ENCODE results near the gene EPC2. TPM values are rescaled to one million over a fixed set of nuclear protein-coding genes. Genes with fewer than 3 reads are reported as not detected.

Gene EPC2
- total RNA-seq, 1 experiment from 2014 or later: 19.6 TPM

GRCh38 chr2:148607566-148607965, 37.0 kb upstream of the EPC2 start:
- no peak overlapping the region for H3K4me2 ChIP-seq (ENCODE audit: low read length)
- H2AFZ ChIP-seq (ENCODE audit: low read depth, low read length, poor library complexity, severe bottlenecking): no peak overlapping the region
- H3K9me3 ChIP-seq (ENCODE audit: control insufficient read depth in 1 of 2, insufficient read depth in 1 of 2, low read depth in 1 of 2, low read length in 2 of 2): no peaks in the 10 kb centered on the region
- H3K9ac ChIP-seq (ENCODE audit: low read length): no peak overlapping the region
- no peak overlapping the region for H3K27ac ChIP-seq (ENCODE audit: low read depth, low read length)
- H3K27me3 ChIP-seq (ENCODE audit: insufficient read depth, low read length): no peaks in the 10 kb centered on the region
- intact Hi-C loops (cut with micrococcal nuclease): no loop called here
- H4K20me1 ChIP-seq (ENCODE audit: insufficient read depth): no peaks in the 10 kb centered on the region
- BruUV-seq (replicated peaks): no TSS peak
- no peak for ATAC-seq
- H3K4me3 ChIP-seq (replicated peaks in 1 of 2; ENCODE audit: low read depth in 1 of 2, low read length in 2 of 2): no peak overlapping the region
- no peaks in the 10 kb centered on the region for H3K79me2 ChIP-seq (ENCODE audit: insufficient read depth, low read length)
- H3K4me1 ChIP-seq (ENCODE audit: control insufficient read depth in 1 of 2, insufficient read depth in 2 of 2, low read length in 2 of 2): no peaks in the 10 kb centered on the region
- ChIA-PET POLR2A (no interaction called here), CTCF (no interaction called here), RAD21 (ENCODE audit: low non-redundant PET in 1 of 2, low total read pairs in 2 of 2, uncharacterized antibody in 2 of 2, unreplicated experiment in 2 of 2) (no interaction called here)
- DNase-seq (ENCODE audit: low read depth, low spot score): no peak
- no peaks in the 10 kb centered on the region for H3K36me3 ChIP-seq (ENCODE audit: control insufficient read depth in 1 of 2, insufficient read depth in 2 of 2, low read length in 2 of 2)
- H3K9me2 ChIP-seq (ENCODE audit: insufficient read depth): no peaks in the 10 kb centered on the region
- TF ChIP-seq ATF3 (IDR thresholded peaks at IDR 0.05): no peak
- TF ChIP-seq, protein P1, sequence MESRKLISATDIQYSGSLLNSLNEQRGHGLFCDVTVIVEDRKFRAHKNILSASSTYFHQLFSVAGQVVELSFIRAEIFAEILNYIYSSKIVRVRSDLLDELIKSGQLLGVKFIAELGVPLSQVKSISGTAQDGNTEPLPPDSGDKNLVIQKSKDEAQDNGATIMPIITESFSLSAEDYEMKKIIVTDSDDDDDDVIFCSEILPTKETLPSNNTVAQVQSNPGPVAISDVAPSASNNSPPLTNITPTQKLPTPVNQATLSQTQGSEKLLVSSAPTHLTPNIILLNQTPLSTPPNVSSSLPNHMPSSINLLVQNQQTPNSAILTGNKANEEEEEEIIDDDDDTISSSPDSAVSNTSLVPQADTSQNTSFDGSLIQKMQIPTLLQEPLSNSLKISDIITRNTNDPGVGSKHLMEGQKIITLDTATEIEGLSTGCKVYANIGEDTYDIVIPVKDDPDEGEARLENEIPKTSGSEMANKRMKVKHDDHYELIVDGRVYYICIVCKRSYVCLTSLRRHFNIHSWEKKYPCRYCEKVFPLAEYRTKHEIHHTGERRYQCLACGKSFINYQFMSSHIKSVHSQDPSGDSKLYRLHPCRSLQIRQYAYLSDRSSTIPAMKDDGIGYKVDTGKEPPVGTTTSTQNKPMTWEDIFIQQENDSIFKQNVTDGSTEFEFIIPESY (IDR thresholded peaks at IDR 0.05; ENCODE audit: extremely low read depth, insufficient replicate concordance, low read length): no peak

- POLR2A ChIA-PET: no interaction called here
These were observed 31.1 kb upstream of the EPC2 start for GRCh38 chr2:148613231-148614013.

More at GRCh38 chr2:148613231-148614013, 31.1 kb upstream of the EPC2 start:
- CTCF ChIA-PET: no interaction called here
- Histone ChIP-seq H3K9me3 (ENCODE audit: control insufficient read depth in 1 of 2, insufficient read depth in 1 of 2, low read depth in 1 of 2, low read length in 2 of 2) (no peaks in the 10 kb centered on the region), H2AFZ (ENCODE audit: low read depth, low read length, poor library complexity, severe bottlenecking) (peak overlapping the region; percentile 19), H3K4me1 (ENCODE audit: control insufficient read depth in 1 of 2, insufficient read depth in 2 of 2, low read length in 2 of 2) (peaks cover 10 to 20% of the 10 kb centered on the region in 2 experiments), H3K4me3 (replicated peaks in 1 of 2; ENCODE audit: low read depth in 1 of 2, low read length in 2 of 2) (no peak overlapping the region), H3K79me2 (ENCODE audit: insufficient read depth, low read length) (no peaks in the 10 kb centered on the region), H3K4me2 (ENCODE audit: low read length) (no peak overlapping the region; the same call in 1 of the 2 replicates), H4K20me1 (ENCODE audit: insufficient read depth) (no peaks in the 10 kb centered on the region), H3K9ac (ENCODE audit: low read length) (no peak overlapping the region), H3K36me3 (ENCODE audit: control insufficient read depth in 1 of 2, insufficient read depth in 2 of 2, low read length in 2 of 2) (no peaks in the 10 kb centered on the region), H3K27ac (ENCODE audit: low read depth, low read length) (no peak overlapping the region), H3K9me2 (ENCODE audit: insufficient read depth) (no peaks in the 10 kb centered on the region), H3K27me3 (ENCODE audit: insufficient read depth, low read length) (no peaks in the 10 kb centered on the region)
- intact Hi-C loops (cut with micrococcal nuclease): no loop called here
- BruUV-seq (replicated peaks): no TSS peak
- TF ChIP-seq MAX (IDR thresholded peaks at IDR 0.05) (no peak), FOSL1 (IDR thresholded peaks at IDR 0.05; ENCODE audit: low read depth) (no peak), EGR1 (IDR thresholded peaks at IDR 0.05; ENCODE audit: low read depth) (no peak), SRF (IDR thresholded peaks at IDR 0.05; ENCODE audit: low read depth) (no peak), ATF3 (IDR thresholded peaks at IDR 0.05) (no peak), CTCF (IDR thresholded peaks at IDR 0.05 in 2 of 3, conservative IDR thresholded peaks at IDR 0.05 in 1 of 3; ENCODE audit: borderline replicate concordance in 1 of 3, insufficient read depth in 1 of 3, low read depth in 2 of 3, low read length in 2 of 3) (no peak), EZH2 (IDR thresholded peaks at IDR 0.05) (no peak), POLR2A (IDR thresholded peaks at IDR 0.05; ENCODE audit: borderline replicate concordance, extremely low read depth, insufficient read depth, insufficient read length) (no peak), SP1 (IDR thresholded peaks at IDR 0.05; ENCODE audit: low read depth) (no peak; the same call in 1 of the 2 replicates), EZH2phosphoT487 (IDR thresholded peaks at IDR 0.05; ENCODE audit: borderline replicate concordance) (no peak), ELF1 (IDR thresholded peaks at IDR 0.05; ENCODE audit: borderline replicate concordance, low read depth) (no peak), RAD21 (IDR thresholded peaks at IDR 0.05; ENCODE audit: low read depth) (no peak)
- no peak for DNase-seq (ENCODE audit: low read depth, low spot score)
- RAD21 ChIA-PET (ENCODE audit: low non-redundant PET in 1 of 2, low total read pairs in 2 of 2, uncharacterized antibody in 2 of 2, unreplicated experiment in 2 of 2): no interaction called here
- no peak for ATAC-seq

Data from HCT116 (cell line).